ENCODE data around the gene RTN4R. TPM values are rescaled to one million over a fixed set of nuclear protein-coding genes. Genes with fewer than 3 reads are reported as not detected.

RTN4R gene
- total and polyA plus RNA-seq, 5 experiments from 2014 or later, result 4.3 to 5.6 (median 5.0) TPM

GRCh38 chr22:20243176-20243536, 25.0 kb downstream of the RTN4R start:
- ATAC-seq (no peak), DNase-seq (no peak)
- POLR2A ChIA-PET, result interaction anchor here (0.8 to 1.2 kb wide), 3 partner anchors 11 to 460 kb away, joined by 3 read pairs; no protein-coding TSS in a partner anchor
- no peaks in the 10 kb centered on the region for H3K9me3 Mint-ChIP-seq
- no peaks in the 10 kb centered on the region for H3K36me3 Mint-ChIP-seq
- H3K4me3 Mint-ChIP-seq, result peak overlapping the region; percentile 61 to 92 (median 81)
- no peaks in the 10 kb centered on the region for H3K27me3 Mint-ChIP-seq
- H3K4me1 Mint-ChIP-seq, result peaks cover 28 to 67% (median 54%) of the 10 kb centered on the region in 4 donors
- H3K27ac Mint-ChIP-seq, result peak overlapping the region; percentile 93 to 99 (median 98)

- Mint-ChIP-seq H3K36me3 (no peaks in the 10 kb centered on the region), H3K9me3 (no peaks in the 10 kb centered on the region), H3K4me3 (peak overlapping the region; percentile 67 to 92 (median 81)), H3K4me1 (peaks cover 28 to 69% (median 56%) of the 10 kb centered on the region in 4 donors), H3K27ac (peak overlapping the region; percentile 91 to 99 (median 97)), H3K27me3 (no peaks in the 10 kb centered on the region)
- DNase-seq, result peak in 7 of 10 donors; percentile 32 to 61 (median 35)
- POLR2A ChIA-PET, result interaction anchor here (0.8 to 1.2 kb wide), 2 partner anchors 11 to 460 kb away, joined by 3 read pairs; no protein-coding TSS in a partner anchor
- peak; percentile 14 to 15 for ATAC-seq
These were observed 25.5 kb downstream of the RTN4R start for GRCh38 chr22:20242393-20243175.

- Mint-ChIP-seq H3K4me1 (peaks cover 28 to 65% (median 59%) of the 10 kb centered on the region in 4 donors), H3K27ac (peak overlapping the region in 9 of 10 donors; percentile 91 to 99 (median 97)), H3K9me3 (no peaks in the 10 kb centered on the region), H3K4me3 (peak overlapping the region; percentile 67 to 92 (median 81)), H3K36me3 (no peaks in the 10 kb centered on the region), H3K27me3 (no peaks in the 10 kb centered on the region)
- DNase-seq (no peak), ATAC-seq (peak in 1 of 2 donors; percentile 1)
- POLR2A ChIA-PET, result interaction anchor here (1.2 kb wide), 1 partner anchor 12 kb away, joined by 3 read pairs; no protein-coding TSS in a partner anchor
These were observed 26.3 kb downstream of the RTN4R start for GRCh38 chr22:20241579-20242392.

- H3K4me3 Mint-ChIP-seq, result peak overlapping the region in 4 of 10 donors; percentile 31 to 70 (median 38)
- POLR2A ChIA-PET, result interaction anchor here (0.6 kb wide), 1 partner anchor 88 kb away, joined by 3 read pairs; no protein-coding TSS in a partner anchor
These were observed 27.2 kb downstream of the RTN4R start for GRCh38 chr22:20240900-20241299.

GRCh38 chr22:20240447-20240764, 27.7 kb downstream of the RTN4R start:
- no peaks in the 10 kb centered on the region for H3K9me3 Mint-ChIP-seq
- H3K4me1 Mint-ChIP-seq, result peaks cover 21 to 57% (median 53%) of the 10 kb centered on the region in 4 donors
- no peaks in the 10 kb centered on the region for H3K27me3 Mint-ChIP-seq
- H3K4me3 Mint-ChIP-seq, result peak overlapping the region in 3 of 10 donors; percentile 31 to 40 (median 34)
- H3K27ac Mint-ChIP-seq, result peak overlapping the region in 8 of 10 donors; percentile 31 to 89 (median 67)
- ATAC-seq, result no peak
- H3K36me3 Mint-ChIP-seq, result no peaks in the 10 kb centered on the region
- no peak for DNase-seq
- POLR2A ChIA-PET, result no interaction called here

More at GRCh38 chr22:20240900-20241299, 27.2 kb downstream of the RTN4R start:
- Mint-ChIP-seq H3K27ac (peak overlapping the region in 5 of 10 donors; percentile 38 to 84 (median 76)), H3K4me1 (peaks cover 26 to 62% (median 58%) of the 10 kb centered on the region in 4 donors), H3K9me3 (no peaks in the 10 kb centered on the region), H3K27me3 (no peaks in the 10 kb centered on the region), H3K36me3 (no peaks in the 10 kb centered on the region)
- ATAC-seq, result no peak
- no peak for DNase-seq

- Mint-ChIP-seq H3K4me3 (peak overlapping the region in 7 of 10 donors; percentile 26 to 60 (median 50)), H3K9me3 (no peaks in the 10 kb centered on the region), H3K4me1 (peaks cover 16 to 52% (median 47%) of the 10 kb centered on the region in 4 donors), H3K27ac (peak overlapping the region; percentile 31 to 91 (median 84)), H3K27me3 (no peaks in the 10 kb centered on the region), H3K36me3 (no peaks in the 10 kb centered on the region)
- ATAC-seq (no peak), DNase-seq (no peak)
- POLR2A ChIA-PET, result interaction anchor here (1.3 to 2.8 kb wide), 3 partner anchors 7 to 83 kb away, joined by 3 to 17 read pairs (median 7); no protein-coding TSS in a partner anchor
These were observed 28.3 kb downstream of the RTN4R start for GRCh38 chr22:20239676-20240446.

GRCh38 chr22:20238901-20239675, 29.0 kb downstream of the RTN4R start:
- peak in 1 of 10 donors; percentile 4 for DNase-seq
- no peak for ATAC-seq
- H3K27me3 Mint-ChIP-seq, result no peaks in the 10 kb centered on the region
- POLR2A ChIA-PET, result interaction anchor here (0.5 to 2.8 kb wide), 6 partner anchors 8 to 141 kb away, joined by 3 to 17 read pairs (median 6); no protein-coding TSS in a partner anchor
- H3K27ac Mint-ChIP-seq, result peak overlapping the region; percentile 51 to 91 (median 87)
- no peaks in the 10 kb centered on the region for H3K9me3 Mint-ChIP-seq
- no peaks in the 10 kb centered on the region for H3K36me3 Mint-ChIP-seq
- H3K4me1 Mint-ChIP-seq, result peaks cover 12 to 45% (median 40%) of the 10 kb centered on the region in 4 donors
- H3K4me3 Mint-ChIP-seq, result peak overlapping the region in 8 of 10 donors; percentile 39 to 69 (median 47)

GRCh38 chr22:20238536-20238900, 29.6 kb downstream of the RTN4R start:
- POLR2A ChIA-PET, result interaction anchor here (0.5 to 2.8 kb wide), 8 partner anchors 8 to 319 kb away, joined by 3 to 17 read pairs (median 4); no protein-coding TSS in a partner anchor
- peak overlapping the region in 8 of 10 donors; percentile 19 to 69 (median 40) for H3K4me3 Mint-ChIP-seq
- no peaks in the 10 kb centered on the region for H3K9me3 Mint-ChIP-seq

GRCh38 chr22:20237480-20238440, 30.4 kb downstream of the RTN4R start:
- Mint-ChIP-seq H3K9me3 (no peaks in the 10 kb centered on the region), H3K27ac (peak overlapping the region; percentile 51 to 89 (median 86)), H3K36me3 (no peaks in the 10 kb centered on the region), H3K4me1 (peaks cover 5 to 32% (median 26%) of the 10 kb centered on the region in 4 donors), H3K27me3 (no peaks in the 10 kb centered on the region), H3K4me3 (peak overlapping the region in 7 of 10 donors; percentile 7 to 69 (median 41))
- ATAC-seq, result peak; percentile 70 to 79
- POLR2A ChIA-PET, result interaction anchor here (0.6 to 2.8 kb wide), 8 partner anchors 9 to 320 kb away, joined by 3 to 17 read pairs (median 4); no protein-coding TSS in a partner anchor
- DNase-seq, result peak in 9 of 10 donors; percentile 35 to 79 (median 51)

More at GRCh38 chr22:20238536-20238900, 29.6 kb downstream of the RTN4R start:
- Mint-ChIP-seq H3K4me1 (peaks cover 8 to 39% (median 34%) of the 10 kb centered on the region in 4 donors), H3K27ac (peak overlapping the region; percentile 51 to 89 (median 86)), H3K36me3 (no peaks in the 10 kb centered on the region), H3K27me3 (no peaks in the 10 kb centered on the region)
- ATAC-seq (peak; percentile 56 to 58), DNase-seq (peak; percentile 20 to 78 (median 46))

- no peaks in the 10 kb centered on the region for H3K9me3 Mint-ChIP-seq
- H3K27ac Mint-ChIP-seq, result peak overlapping the region in 5 of 10 donors; percentile 44 to 92 (median 74)
- ATAC-seq, result no peak
- no peak for DNase-seq
- POLR2A ChIA-PET, result no interaction called here
- no peak overlapping the region for H3K4me3 Mint-ChIP-seq
- no peaks in the 10 kb centered on the region for H3K36me3 Mint-ChIP-seq
- H3K4me1 Mint-ChIP-seq, result peaks cover 0 to 23% (median 17%) of the 10 kb centered on the region in 4 donors
- no peaks in the 10 kb centered on the region for H3K27me3 Mint-ChIP-seq
These were observed 31.9 kb downstream of the RTN4R start for GRCh38 chr22:20236052-20236717.
